Muscle of leg (tissue), 11 donors: Measurements from ENCODE around the gene INVS. TPM values are rescaled to one million over a fixed set of nuclear protein-coding genes. Genes with fewer than 3 reads are reported as not detected.
"Not testable (repeated sequence)": the region's sequence is repeated elsewhere in the genome, so short reads cannot be mapped to it uniquely, and the experiment has no call there.

Experiments
- DNase-seq: peaks from one replicate; pipeline ENCODE4 v3.0.0; 2013
- H3K27ac ChIP-seq: one replicate; pipeline ENCODE4 v1.5.1; 2013; ENCODE audit warnings: mild to moderate bottlenecking, low read length, control low read depth
- H3K27me3 ChIP-seq: one replicate; pipeline ENCODE4 v1.6.1; 2013; ENCODE audit warnings: low read length; ENCODE audit not compliant: control insufficient read depth, insufficient read depth
- H3K36me3 ChIP-seq: one replicate; pipeline ENCODE4 v1.6.1; 2013; ENCODE audit warnings: low read length; ENCODE audit not compliant: control insufficient read depth, insufficient read depth
- H3K4me1 ChIP-seq: one replicate; pipeline ENCODE4 v1.6.1; 2013; ENCODE audit warnings: low read length; ENCODE audit not compliant: control insufficient read depth, insufficient read depth
- H3K4me3 ChIP-seq: one replicate; pipeline ENCODE4 v1.5.1; 2013; ENCODE audit warnings: low read length, control low read depth
- H3K9me3 ChIP-seq: replicated peaks from 2 replicates; pipeline ENCODE4 v1.6.1; 2013; ENCODE audit warnings: low read depth, low read length; ENCODE audit not compliant: control insufficient read depth
- WGBS: methylation state at CpG from one replicate; pipeline ENCODE4 v1.1.5; 2013; ENCODE audit warnings: missing lambda C conversion rate; ENCODE audit not compliant: insufficient coverage; 5-methylcytosine and 5-hydroxymethylcytosine counted together
- polyA plus RNA-seq, 8 donors: library from polyadenylated mRNA; unstranded; fragments of 120-200 nt; gene quantifications; one replicate each; pipeline versions ENCODE4 v1.2.1 to v1.2.3, GENCODE V29; 2013; ENCODE audit warnings: inconsistent platforms in 1 of 8, low replicate concordance in 1 of 8; ENCODE audit not compliant: insufficient read length in 8 of 8, insufficient read depth in 1 of 8
- total RNA-seq: library from RNA; stranded (reverse); fragments of 120-200 nt; gene quantifications from one replicate; pipeline ENCODE4 v1.2.4, GENCODE V29; 2013

Gene INVS
- total and polyA plus RNA-seq, 9 donors: 8.1 to 16.9 (median 11.0) TPM

DNA sequence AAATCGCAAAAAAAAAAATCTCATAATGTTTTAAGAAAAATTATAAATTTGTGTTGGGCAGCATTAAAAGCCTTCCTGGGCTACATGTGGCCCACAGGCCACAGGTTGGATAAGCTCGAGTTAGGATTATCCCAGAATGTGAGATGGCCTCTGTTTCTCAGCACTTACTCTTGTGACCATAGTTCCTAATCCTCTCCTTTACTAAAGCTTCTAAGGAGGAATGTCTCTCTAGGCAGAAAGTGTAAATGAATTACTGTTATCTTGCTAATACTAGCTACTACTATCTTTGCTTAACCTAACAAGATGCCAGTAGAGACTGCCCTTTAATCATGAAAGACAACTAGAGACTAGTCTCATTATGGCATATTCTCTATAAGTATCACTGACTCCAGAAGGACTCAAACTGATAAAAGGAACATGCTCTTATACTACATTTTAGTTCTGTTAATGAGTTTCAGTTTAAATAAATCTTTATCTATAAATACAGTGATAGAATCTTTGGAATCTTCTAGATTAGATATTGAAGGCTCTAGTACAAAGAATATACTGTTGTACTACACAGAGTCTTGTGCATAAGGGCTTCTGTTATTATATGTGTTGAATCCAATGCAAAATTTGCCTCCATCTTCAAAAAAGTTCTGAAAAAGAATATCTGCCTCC, 13.8 kb downstream of the INVS start:
- no peak overlapping the region for H3K4me3 ChIP-seq
- no CpG with 5 or more reads among the region's 2 CpGs for WGBS
- H3K27ac ChIP-seq: no peak overlapping the region
- peaks cover 6% of the 10 kb centered on the region for H3K4me1 ChIP-seq
- no peaks in the 10 kb centered on the region for H3K9me3 ChIP-seq
- H3K27me3 ChIP-seq: no peaks in the 10 kb centered on the region
- peaks cover 3% of the 10 kb centered on the region for H3K36me3 ChIP-seq
- DNase-seq: no peak

- Histone ChIP-seq H3K36me3 (peaks cover 8% of the 10 kb centered on the region), H3K27me3 (no peaks in the 10 kb centered on the region)
- DNase-seq: no peak
These were observed 18.3 kb downstream of the INVS start for GRCh38 chr9:100117316-100117715.

GRCh38 chr9:100120286-100120685, 21.2 kb downstream of the INVS start:
- H3K27ac ChIP-seq: no peak overlapping the region
- H3K9me3 ChIP-seq: peaks cover 2% of the 10 kb centered on the region
- peaks cover 8% of the 10 kb centered on the region for H3K36me3 ChIP-seq
- H3K27me3 ChIP-seq: no peaks in the 10 kb centered on the region
- no peak for DNase-seq
- H3K4me1 ChIP-seq: no peaks in the 10 kb centered on the region
- WGBS: no CpG with 5 or more reads among the region's 2 CpGs
- no peak overlapping the region for H3K4me3 ChIP-seq

More at GRCh38 chr9:100117316-100117715, 18.3 kb downstream of the INVS start:
- Histone ChIP-seq H3K9me3 (no peaks in the 10 kb centered on the region), H3K4me1 (no peaks in the 10 kb centered on the region), H3K27ac (no peak overlapping the region), H3K4me3 (no peak overlapping the region)
- 96% methylated on average over 7 of the region's 25 CpGs for WGBS

GRCh38 chr9:100125236-100125635, 26.2 kb downstream of the INVS start:
- H3K27ac ChIP-seq: no peak overlapping the region
- WGBS: no CpG with 5 or more reads among the region's 2 CpGs
- no peak for DNase-seq
- H3K27me3 ChIP-seq: no peaks in the 10 kb centered on the region
- H3K4me3 ChIP-seq: no peak overlapping the region
- peaks cover 6% of the 10 kb centered on the region for H3K36me3 ChIP-seq
- H3K9me3 ChIP-seq: peaks cover 2% of the 10 kb centered on the region
- H3K4me1 ChIP-seq: no peaks in the 10 kb centered on the region

DNA sequence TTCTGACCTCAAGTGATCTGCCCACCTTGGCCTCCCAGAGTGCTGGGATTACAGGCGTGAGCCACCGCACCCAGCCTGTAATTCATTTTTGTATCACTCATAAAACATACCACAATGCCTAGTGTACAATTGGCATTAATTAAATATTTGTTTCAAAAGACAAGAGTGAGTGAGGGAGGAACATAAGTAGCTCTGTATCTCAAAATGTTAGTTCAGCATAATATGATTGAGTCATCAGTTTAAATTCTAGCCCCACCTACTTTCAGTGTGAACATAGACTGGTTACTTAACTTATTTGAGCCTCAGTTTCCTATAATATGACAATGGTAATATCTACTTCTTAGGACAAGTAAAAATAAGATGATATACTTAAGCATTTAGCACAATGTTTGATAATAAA, 26.9 kb downstream of the INVS start:
- DNase-seq: no peak
- no peak overlapping the region for H3K27ac ChIP-seq
- H3K4me1 ChIP-seq: no peaks in the 10 kb centered on the region
- WGBS: 90% methylated on average over 2 of the region's 2 CpGs
- no peaks in the 10 kb centered on the region for H3K27me3 ChIP-seq
- no peak overlapping the region for H3K4me3 ChIP-seq
- peaks cover 2% of the 10 kb centered on the region for H3K9me3 ChIP-seq
- peaks cover 3% of the 10 kb centered on the region for H3K36me3 ChIP-seq

GRCh38 chr9:100126423-100126822, 27.4 kb downstream of the INVS start:
- no peak overlapping the region for H3K27ac ChIP-seq
- H3K4me1 ChIP-seq: no peaks in the 10 kb centered on the region
- no CpG with 5 or more reads among the region's 2 CpGs for WGBS
- peaks cover 2% of the 10 kb centered on the region for H3K36me3 ChIP-seq
- no peak for DNase-seq
- H3K4me3 ChIP-seq: no peak overlapping the region
- peaks cover 2% of the 10 kb centered on the region for H3K9me3 ChIP-seq
- no peaks in the 10 kb centered on the region for H3K27me3 ChIP-seq

GRCh38 chr9:100129772-100130171, 30.7 kb downstream of the INVS start:
- H3K36me3 ChIP-seq: peaks cover 4% of the 10 kb centered on the region
- H3K9me3 ChIP-seq: no peaks in the 10 kb centered on the region
- DNase-seq: peak; percentile 22
- no peaks in the 10 kb centered on the region for H3K27me3 ChIP-seq
- H3K4me3 ChIP-seq: no peak overlapping the region
- no peaks in the 10 kb centered on the region for H3K4me1 ChIP-seq
- H3K27ac ChIP-seq: peak overlapping the region; percentile 14

DNA sequence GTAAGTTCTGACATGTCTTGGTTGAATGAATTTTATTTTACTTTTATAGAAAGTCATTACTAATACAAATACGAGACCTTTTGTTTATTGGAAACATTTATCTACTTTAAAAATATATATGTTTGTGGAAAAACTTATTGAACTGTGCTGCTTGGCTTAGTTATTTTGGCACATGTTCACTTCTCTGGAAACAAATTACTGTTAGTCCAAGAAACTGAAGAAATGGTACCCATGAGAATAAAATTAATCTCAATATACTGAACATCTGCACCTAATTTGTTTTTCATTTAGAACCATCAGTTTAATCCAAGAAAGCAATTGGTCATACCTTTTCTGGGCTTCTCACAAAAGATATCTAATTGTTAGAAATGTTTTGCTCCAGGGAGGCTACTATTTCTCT, 32.2 kb downstream of the INVS start:
- no peaks in the 10 kb centered on the region for H3K27me3 ChIP-seq
- peaks cover 4% of the 10 kb centered on the region for H3K36me3 ChIP-seq
- H3K9me3 ChIP-seq: no peaks in the 10 kb centered on the region
- no peak overlapping the region for H3K4me3 ChIP-seq
- peak; percentile 92 for DNase-seq
- WGBS: no CpG with 5 or more reads among the region's 1 CpG
- H3K4me1 ChIP-seq: no peaks in the 10 kb centered on the region
- H3K27ac ChIP-seq: peak overlapping the region; percentile 16

DNA sequence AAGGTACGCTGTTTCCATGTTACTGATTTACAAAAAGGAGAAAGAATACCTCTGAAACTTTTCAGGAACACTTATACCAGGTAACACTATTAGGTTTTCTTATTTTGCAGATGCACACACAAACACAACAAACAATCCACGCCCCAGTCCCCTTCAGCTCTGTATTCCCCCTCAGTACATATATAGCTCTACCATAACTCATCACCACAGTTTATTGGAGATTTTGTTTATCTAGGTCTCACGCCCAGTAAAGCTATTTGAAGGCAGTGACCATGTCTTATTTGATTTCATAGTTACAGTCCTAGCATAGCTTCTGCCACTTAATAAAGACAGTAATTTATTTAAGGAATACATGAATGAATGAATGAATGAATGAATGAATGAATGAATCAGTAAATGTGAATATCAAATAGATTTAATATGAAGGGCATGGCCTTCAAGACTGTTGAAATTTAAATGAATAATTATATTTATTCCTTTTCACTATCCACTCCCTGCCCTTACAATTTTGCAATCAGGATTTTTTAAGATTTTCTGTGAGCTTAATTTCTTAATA, 32.9 kb downstream of the INVS start:
- H3K9me3 ChIP-seq: no peaks in the 10 kb centered on the region
- no peak overlapping the region for H3K4me3 ChIP-seq
- H3K36me3 ChIP-seq: peaks cover 2% of the 10 kb centered on the region
- DNase-seq: no peak
- WGBS: no CpG with 5 or more reads among the region's 3 CpGs
- no peaks in the 10 kb centered on the region for H3K4me1 ChIP-seq
- no peak overlapping the region for H3K27ac ChIP-seq
- no peaks in the 10 kb centered on the region for H3K27me3 ChIP-seq

DNA sequence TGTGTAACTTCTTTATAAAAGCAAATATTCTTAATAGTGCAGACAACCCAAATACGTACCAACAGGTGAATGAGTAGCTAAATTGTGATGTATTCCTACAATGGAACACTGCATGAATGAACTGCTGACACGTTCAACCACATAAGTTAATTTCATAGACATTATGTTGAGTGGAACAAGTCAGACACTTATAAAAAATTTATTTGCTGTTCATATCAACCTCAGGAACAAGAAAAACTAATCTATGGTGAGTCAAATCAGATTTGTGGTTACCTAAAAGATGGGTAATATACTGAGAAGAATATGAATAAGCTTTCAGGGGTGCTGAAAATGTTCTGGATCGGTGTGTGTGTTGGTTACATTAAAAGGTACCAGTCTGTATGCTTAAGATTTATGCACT, 35.7 kb downstream of the INVS start:
- H3K27ac ChIP-seq: no peak overlapping the region
- whole genome bisulfite sequencing: no CpG with 5 or more reads among the region's 3 CpGs
- no peak for DNase-seq
- no peaks in the 10 kb centered on the region for H3K27me3 ChIP-seq
- H3K4me3 ChIP-seq: no peak overlapping the region
- H3K36me3 ChIP-seq: peaks cover 2% of the 10 kb centered on the region
- no peaks in the 10 kb centered on the region for H3K4me1 ChIP-seq
- H3K9me3 ChIP-seq: no peaks in the 10 kb centered on the region

- not testable (repeated sequence) for H3K36me3 ChIP-seq, H3K4me1 ChIP-seq, H3K27ac ChIP-seq, DNase-seq, H3K27me3 ChIP-seq, H3K4me3 ChIP-seq, H3K9me3 ChIP-seq
- WGBS: 90% methylated on average over 5 of the region's 5 CpGs
These were observed 37.8 kb downstream of the INVS start for GRCh38 chr9:100136799-100137198.
